Adrenal gland (tissue), 12 donors: ENCODE results near the gene LRCH1. TPM values are rescaled to one million over a fixed set of nuclear protein-coding genes. Genes with fewer than 3 reads are reported as not detected.

Experiments
- DNase-seq, 7 donors: peaks; one replicate each; pipeline ENCODE4 v3.0.0-alpha.2; 2019 to 2020
- H3K27ac ChIP-seq, 5 donors: fragments of 200-600 bp; sonication (generic) in 4 of 5; 1 replicate in 3 of 5; 2 replicates in 2 of 5; pipeline versions ENCODE4 v1.5.1 to v1.8.0; 2016 to 2020; ENCODE audit warnings: mild to moderate bottlenecking in 1 of 5
- H3K27me3 ChIP-seq: fragments of 200-600 bp; 2 replicates; pipeline ENCODE4 v1.8.0; 2021
- H3K36me3 ChIP-seq, 2 donors: fragments of 200-600 bp; replicated peaks in 1 of 2; 1 replicate in 1 of 2; 2 replicates in 1 of 2; pipeline versions ENCODE4 v1.5.1 to v1.8.0; 2018 to 2022
- H3K4me1 ChIP-seq, 2 donors: fragments of 200-600 bp; replicated peaks in 1 of 2; 1 replicate in 1 of 2; 2 replicates in 1 of 2; pipeline versions ENCODE4 v1.5.1 to v1.8.0; 2018 to 2021
- H3K4me3 ChIP-seq, 4 donors: fragments of 200-600 bp; sonication (generic) in 3 of 4; one replicate each; pipeline ENCODE4 v1.5.1; 2016 to 2018
- H3K9me3 ChIP-seq, 3 donors: fragments of 200-600 bp; sonication (generic) in 1 of 3; replicated peaks in 1 of 3; 1 replicate in 2 of 3; 2 replicates in 1 of 3; pipeline versions ENCODE4 v1.5.1 to v1.8.0; 2016 to 2021
- CTCF ChIP-seq, 6 experiments: fragments of 450-650 bp in 4 of 6; fragments of 200-600 bp in 2 of 6; sonication (generic) in 1 of 6; IDR thresholded peaks; 1 replicate in 5 of 6; 2 replicates in 1 of 6; pipeline versions ENCODE4 v1.5.1 to v1.8.0; 2016 to 2021; ENCODE audit warnings: antibody characterized with exemption in 6 of 6, mild to moderate bottlenecking in 2 of 6, moderate library complexity in 1 of 6
- POLR2A ChIP-seq, 2 donors: fragments of 450-650 bp; IDR thresholded peaks; one replicate each; pipeline ENCODE4 v1.6.1; 2017; ENCODE audit warnings: antibody characterized with exemption in 2 of 2, mild to moderate bottlenecking in 2 of 2, moderate library complexity in 1 of 2
- WGBS, 4 donors: extraction: QIAGEN DNeasy Blood & Tissue Kit in 2 of 4; methylation state at CpG; one replicate each; pipeline versions ENCODE4 v1.1.5 to v1.1.7; 2013 to 2017; 5-methylcytosine and 5-hydroxymethylcytosine counted together
- intact Hi-C, 2 donors: fragments of 100-400 bp; cut with DNase I; formaldehyde crosslinking; loops; one replicate each; pipeline versions ENCODE4 v1.14.1 to v1.15.0; 2022 to 2023
- polyA plus RNA-seq, 3 donors: library from polyadenylated mRNA; stranded (reverse); fragments of 200-250 nt in 2 of 3; fragments of 350-450 nt in 1 of 3; fragmentation: Illumina TruSeq in 1 of 3; extraction: RNeasy Lipid Tissue Mini Kit (QIAGEN cat#74804) in 1 of 3; gene quantifications; one replicate each; pipeline ENCODE4 v1.2.3, GENCODE V29; 2013 to 2014
- total RNA-seq, 9 donors: library from RNA; depleted of rRNA in 4 of 9; stranded (reverse); fragments of >200 nt in 4 of 9; fragments of 120-200 nt in 1 of 9; fragmentation: NEBNext Ultra II Directional in 1 of 9; extraction: Animal tissue kit (Norgen Biotek cat#: 25700) in 1 of 9; gene quantifications; one replicate each; pipeline versions ENCODE4 v1.1.0 to v1.2.4, GENCODE V29; 2013 to 2023
- donor health status: healthy with polysubstance abuse.
- donor health status: Bipolar disorder and iron deficiency.
- donor health status: DM: yes; HTN: yes; CAD: no.
- donor health status: DM: no; HTN: no; CAD: no.
- donor health status: DM: no; HTN: no; CAD: no.
- donor health status: DM: yes; HTN: yes; CAD: no.

The LRCH1 gene
- total and polyA plus RNA-seq, 12 donors: 2.8 to 13.6 (median 8.4) TPM

- DNase-seq: no peak
- H3K4me1 ChIP-seq: peaks cover 7 to 8% of the 10 kb centered on the region in 2 donors
- intact Hi-C loops: no loop called here
- H3K27ac ChIP-seq: no peak overlapping the region
- WGBS, 4 donors: 51 to 63% (median 57%) methylated on average over 7 of the region's 7 CpGs
- no peaks in the 10 kb centered on the region for H3K27me3 ChIP-seq
- no peak overlapping the region for H3K4me3 ChIP-seq
- no peaks in the 10 kb centered on the region for H3K36me3 ChIP-seq
- TF ChIP-seq CTCF (IDR thresholded peaks at IDR 0.05): no peak
- no peak for TF ChIP-seq POLR2A (IDR thresholded peaks at IDR 0.05)
- H3K9me3 ChIP-seq: no peaks in the 10 kb centered on the region
These were observed 13.1 kb downstream of the LRCH1 start for GRCh38 chr13:46565808-46566750.

- no peaks in the 10 kb centered on the region for H3K9me3 ChIP-seq
- no peak overlapping the region for H3K27ac ChIP-seq
- intact Hi-C loops: no loop called here
- no peaks in the 10 kb centered on the region for H3K27me3 ChIP-seq
- TF ChIP-seq POLR2A (IDR thresholded peaks at IDR 0.05) (no peak), CTCF (IDR thresholded peaks at IDR 0.05) (no peak)
- no peak overlapping the region for H3K4me3 ChIP-seq
- H3K36me3 ChIP-seq: no peaks in the 10 kb centered on the region
- 76 to 100% (median 93%) methylated on average over 2 of the region's 2 CpGs for WGBS, 4 donors
- DNase-seq: no peak
- peaks cover 7 to 8% of the 10 kb centered on the region in 2 donors for H3K4me1 ChIP-seq
These were observed 14.7 kb downstream of the LRCH1 start for GRCh38 chr13:46567671-46568070.

- H3K4me3 ChIP-seq: no peak overlapping the region
- H3K9me3 ChIP-seq: no peaks in the 10 kb centered on the region
- H3K4me1 ChIP-seq: peaks cover 7 to 8% of the 10 kb centered on the region in 2 donors
- 93 to 96% (median 95%) methylated on average over 7 of the region's 7 CpGs for WGBS, 4 donors
- no peaks in the 10 kb centered on the region for H3K27me3 ChIP-seq
- no peak for DNase-seq
- H3K27ac ChIP-seq: no peak overlapping the region
- H3K36me3 ChIP-seq: no peaks in the 10 kb centered on the region
- TF ChIP-seq CTCF (IDR thresholded peaks at IDR 0.05) (no peak), POLR2A (IDR thresholded peaks at IDR 0.05) (no peak)
- intact Hi-C loops: no loop called here
These were observed 16.5 kb downstream of the LRCH1 start for GRCh38 chr13:46569456-46569855.

GRCh38 chr13:46570273-46570672, 17.3 kb downstream of the LRCH1 start:
- no peak overlapping the region for H3K27ac ChIP-seq
- no peak overlapping the region for H3K4me3 ChIP-seq
- H3K36me3 ChIP-seq: no peaks in the 10 kb centered on the region
- H3K9me3 ChIP-seq: no peaks in the 10 kb centered on the region
- no peak for TF ChIP-seq POLR2A (IDR thresholded peaks at IDR 0.05)
- no peak for TF ChIP-seq CTCF (IDR thresholded peaks at IDR 0.05)
- DNase-seq: no peak
- H3K27me3 ChIP-seq: no peaks in the 10 kb centered on the region
- peaks cover 7 to 8% of the 10 kb centered on the region in 2 donors for H3K4me1 ChIP-seq
- WGBS, 4 donors: 42 to 47% (median 44%) methylated on average over 4 of the region's 4 CpGs
- intact Hi-C loops: no loop called here
